Memory B cell (primary cell): Measurements from ENCODE around the gene EHBP1.
A peak's percentile ranks its signal among the peaks of the same experiment; 100 is the strongest.

Source experiments
- ATAC-seq: fragments of 150-1000 bp; cut with Tn5 transposase; 2 replicates; pipeline ENCODE4 v1.10.0; 2021; ENCODE audit warnings: low read depth, mild to moderate bottlenecking, moderate library complexity
- DNase-seq, 2 donors: peaks; one replicate each; pipeline ENCODE4 v3.0.0; 2022; ENCODE audit warnings: low spot score in 2 of 2
- H3K27ac Mint-ChIP-seq: one replicate; pipeline ENCODE4 v1.8.0; 2022; ENCODE audit warnings: mild to moderate bottlenecking, moderate library complexity, mixed read lengths
- H3K27me3 Mint-ChIP-seq: one replicate; pipeline ENCODE4 v1.8.0; 2022; ENCODE audit warnings: mixed read lengths
- H3K36me3 Mint-ChIP-seq: one replicate; pipeline ENCODE4 v1.8.0; 2022; ENCODE audit warnings: mild to moderate bottlenecking, mixed read lengths
- H3K4me1 Mint-ChIP-seq: one replicate; pipeline ENCODE4 v1.8.0; 2022; ENCODE audit warnings: mixed read lengths
- H3K4me3 Mint-ChIP-seq: one replicate; pipeline ENCODE4 v1.8.0; 2022; ENCODE audit warnings: mild to moderate bottlenecking, moderate library complexity, mixed read lengths
- H3K9me3 Mint-ChIP-seq: one replicate; pipeline ENCODE4 v1.8.0; 2022; ENCODE audit warnings: mixed read lengths

Gene EHBP1

DNA sequence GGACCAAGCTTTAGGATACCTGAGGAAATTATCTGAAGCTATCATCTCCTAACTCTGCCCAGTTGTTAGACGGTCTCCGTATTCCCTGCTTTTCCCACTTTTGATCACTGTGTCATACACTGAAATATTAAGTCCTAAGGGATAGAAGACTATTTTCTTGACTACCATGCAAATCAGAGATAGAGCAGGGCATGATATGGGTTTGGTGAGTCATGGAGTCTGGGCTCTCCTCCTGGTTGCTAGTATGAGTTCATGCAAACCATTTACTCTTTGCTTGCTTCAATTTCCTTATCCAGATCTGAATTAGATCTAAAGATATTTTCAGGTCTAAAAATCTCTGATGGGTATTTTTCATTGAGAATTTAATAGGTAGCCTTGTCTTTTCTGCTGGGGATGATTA, 55.0 kb downstream of the EHBP1 start:
- H3K27me3 Mint-ChIP-seq: no peaks in the 10 kb centered on the region

DNA sequence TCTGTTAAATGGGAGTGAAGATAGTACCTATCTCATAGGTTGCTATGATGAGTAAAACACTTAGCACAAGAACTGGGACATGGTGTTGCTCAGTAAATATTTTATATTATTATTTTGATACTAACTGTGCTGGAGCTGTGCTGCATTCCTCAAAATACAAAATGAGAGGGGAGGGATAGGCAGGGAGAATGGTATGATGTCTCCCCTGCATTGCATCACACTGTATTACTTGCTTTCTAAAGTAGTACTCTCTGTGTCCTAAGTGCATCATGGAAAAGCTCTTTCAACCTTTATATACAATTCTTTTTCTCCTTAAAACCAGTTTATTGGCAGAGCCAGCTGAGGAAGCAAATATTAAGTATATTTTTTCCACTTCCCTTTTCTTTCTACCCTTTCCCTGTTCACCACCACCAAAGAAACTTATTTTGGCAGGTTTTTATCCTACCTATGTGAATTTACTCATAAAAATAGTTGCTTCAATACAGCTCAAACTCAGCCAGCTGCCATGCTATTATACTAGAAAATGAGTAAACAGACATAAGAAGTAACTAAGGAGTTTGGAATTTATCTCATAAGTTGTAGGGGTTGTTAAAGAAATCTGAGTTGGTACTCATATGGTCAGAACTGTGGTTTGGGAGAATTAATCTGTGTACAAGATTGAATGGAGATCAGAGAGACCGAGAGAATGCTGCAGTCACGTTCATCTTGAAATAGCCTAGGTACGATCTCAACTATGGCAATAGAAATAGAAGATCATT, 60.3 kb downstream of the EHBP1 start:
- Mint-ChIP-seq H3K36me3 (peaks cover 22% of the 10 kb centered on the region), H3K4me3 (no peak overlapping the region), H3K9me3 (no peaks in the 10 kb centered on the region), H3K27ac (no peak overlapping the region), H3K4me1 (no peaks in the 10 kb centered on the region), H3K27me3 (no peaks in the 10 kb centered on the region)
- ATAC-seq: no peak
- no peak for DNase-seq

More for the DNA sequence above, 55.0 kb downstream of the EHBP1 start:
- DNase-seq (no peak), ATAC-seq (no peak)
- H3K4me1 Mint-ChIP-seq: no peaks in the 10 kb centered on the region
- H3K36me3 Mint-ChIP-seq: no peaks in the 10 kb centered on the region
- H3K27ac Mint-ChIP-seq: no peak overlapping the region
- no peaks in the 10 kb centered on the region for H3K9me3 Mint-ChIP-seq
- H3K4me3 Mint-ChIP-seq: no peak overlapping the region

- Mint-ChIP-seq H3K27me3 (no peaks in the 10 kb centered on the region), H3K36me3 (peaks cover 22% of the 10 kb centered on the region), H3K9me3 (no peaks in the 10 kb centered on the region), H3K4me3 (no peak overlapping the region), H3K4me1 (peaks cover 5% of the 10 kb centered on the region), H3K27ac (no peak overlapping the region)
- ATAC-seq (no peak), DNase-seq (no peak)
These were observed 63.1 kb downstream of the EHBP1 start for GRCh38 chr2:62768615-62769014.

DNA sequence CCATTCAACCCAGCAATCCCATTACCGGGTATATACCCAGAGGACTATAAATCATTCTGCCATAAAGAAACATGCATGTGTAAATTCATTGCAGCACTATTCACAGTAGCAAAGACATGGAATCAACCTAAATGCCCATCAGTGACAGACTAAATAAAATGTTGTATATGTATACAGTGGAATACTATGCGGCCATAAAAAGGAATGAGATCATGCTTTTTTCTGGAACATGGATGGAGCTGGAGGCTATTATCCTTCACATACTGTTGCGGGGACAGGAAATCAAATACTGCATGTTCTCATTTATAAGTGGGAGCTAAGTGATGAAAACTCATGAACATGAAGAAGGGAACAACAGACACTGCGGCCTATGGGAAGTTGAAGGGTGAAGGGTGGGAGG, 65.1 kb downstream of the EHBP1 start:
- Mint-ChIP-seq H3K4me3 (no peak overlapping the region), H3K4me1 (peaks cover 5% of the 10 kb centered on the region), H3K27me3 (no peaks in the 10 kb centered on the region), H3K36me3 (peaks cover 22% of the 10 kb centered on the region), H3K9me3 (no peaks in the 10 kb centered on the region), H3K27ac (no peak overlapping the region)
- ATAC-seq (no peak), DNase-seq (no peak)

- H3K27me3 Mint-ChIP-seq: no peaks in the 10 kb centered on the region
- peaks cover 11% of the 10 kb centered on the region for H3K36me3 Mint-ChIP-seq
- DNase-seq: peak in 1 of 2 donors; percentile 30
- no peak overlapping the region for H3K27ac Mint-ChIP-seq
- no peak for ATAC-seq
- no peaks in the 10 kb centered on the region for H3K9me3 Mint-ChIP-seq
- H3K4me1 Mint-ChIP-seq: peaks cover 5% of the 10 kb centered on the region
- no peak overlapping the region for H3K4me3 Mint-ChIP-seq
These were observed 69.2 kb downstream of the EHBP1 start for GRCh38 chr2:62774555-62775366.

- H3K27ac Mint-ChIP-seq: no peak overlapping the region
- ATAC-seq: no peak
- no peaks in the 10 kb centered on the region for H3K27me3 Mint-ChIP-seq
- H3K9me3 Mint-ChIP-seq: no peaks in the 10 kb centered on the region
- DNase-seq: no peak
- H3K4me1 Mint-ChIP-seq: peaks cover 5% of the 10 kb centered on the region
- no peak overlapping the region for H3K4me3 Mint-ChIP-seq
- H3K36me3 Mint-ChIP-seq: peaks cover 6% of the 10 kb centered on the region
These were observed 69.8 kb downstream of the EHBP1 start for GRCh38 chr2:62775367-62775668.

- Mint-ChIP-seq H3K27ac (no peak overlapping the region), H3K4me3 (no peak overlapping the region), H3K9me3 (peaks cover 4% of the 10 kb centered on the region), H3K36me3 (peaks cover 12% of the 10 kb centered on the region), H3K4me1 (peaks cover 2% of the 10 kb centered on the region), H3K27me3 (no peaks in the 10 kb centered on the region)
- DNase-seq: no peak
- no peak for ATAC-seq
These were observed 78.2 kb downstream of the EHBP1 start for GRCh38 chr2:62783679-62784078.

- Mint-ChIP-seq H3K36me3 (peaks cover 12% of the 10 kb centered on the region), H3K4me1 (peaks cover 2% of the 10 kb centered on the region), H3K4me3 (no peak overlapping the region), H3K27me3 (no peaks in the 10 kb centered on the region), H3K27ac (no peak overlapping the region), H3K9me3 (peaks cover 4% of the 10 kb centered on the region)
- DNase-seq (no peak), ATAC-seq (no peak)
These were observed 78.8 kb downstream of the EHBP1 start for GRCh38 chr2:62784341-62784740.

GRCh38 chr2:62785216-62785615, 79.7 kb downstream of the EHBP1 start:
- ATAC-seq (no peak), DNase-seq (no peak)
- Mint-ChIP-seq H3K27ac (no peak overlapping the region), H3K4me3 (no peak overlapping the region), H3K4me1 (peaks cover 2% of the 10 kb centered on the region), H3K27me3 (no peaks in the 10 kb centered on the region), H3K9me3 (peaks cover 4% of the 10 kb centered on the region), H3K36me3 (peaks cover 11% of the 10 kb centered on the region)

GRCh38 chr2:62785810-62786597, 80.5 kb downstream of the EHBP1 start:
- Mint-ChIP-seq H3K36me3 (peaks cover 11% of the 10 kb centered on the region), H3K9me3 (peaks cover 4% of the 10 kb centered on the region), H3K4me1 (peaks cover 2% of the 10 kb centered on the region), H3K4me3 (no peak overlapping the region), H3K27ac (no peak overlapping the region), H3K27me3 (no peaks in the 10 kb centered on the region)
- DNase-seq (no peak), ATAC-seq (no peak)

GRCh38 chr2:62787386-62787785, 81.9 kb downstream of the EHBP1 start:
- H3K27ac Mint-ChIP-seq: no peak overlapping the region
- H3K36me3 Mint-ChIP-seq: peaks cover 11% of the 10 kb centered on the region
- peaks cover 2% of the 10 kb centered on the region for H3K4me1 Mint-ChIP-seq
- DNase-seq (no peak), ATAC-seq (no peak)
- H3K9me3 Mint-ChIP-seq: peaks cover 4% of the 10 kb centered on the region
- H3K27me3 Mint-ChIP-seq: no peaks in the 10 kb centered on the region
- no peak overlapping the region for H3K4me3 Mint-ChIP-seq

DNA sequence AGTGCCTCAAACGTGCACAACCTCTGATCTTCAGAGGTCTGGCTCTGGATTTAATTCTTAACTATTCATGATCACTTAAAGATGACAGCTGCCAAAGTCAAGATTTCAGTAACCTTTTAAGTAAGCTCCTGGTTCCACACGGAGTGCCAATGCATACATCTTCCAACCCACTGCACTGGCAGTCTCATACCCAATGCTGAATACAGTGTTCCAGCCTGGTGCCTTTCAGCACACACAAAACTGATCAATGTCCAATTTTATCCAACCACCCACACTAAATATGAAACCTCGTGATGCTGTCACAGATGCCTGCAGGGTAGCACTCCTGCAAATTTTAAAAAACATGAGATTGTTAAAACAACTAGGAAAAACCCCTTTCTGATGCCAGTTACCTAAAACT, 84.0 kb downstream of the EHBP1 start:
- ATAC-seq: no peak
- Mint-ChIP-seq H3K27me3 (no peaks in the 10 kb centered on the region), H3K36me3 (no peaks in the 10 kb centered on the region), H3K4me3 (no peak overlapping the region), H3K4me1 (no peaks in the 10 kb centered on the region), H3K27ac (no peak overlapping the region), H3K9me3 (no peaks in the 10 kb centered on the region)
- DNase-seq: no peak

GRCh38 chr2:62789918-62790317, 84.4 kb downstream of the EHBP1 start:
- Mint-ChIP-seq H3K36me3 (no peaks in the 10 kb centered on the region), H3K27ac (no peak overlapping the region)
- no peak for ATAC-seq

GRCh38 chr2:62792408-62792807, 86.9 kb downstream of the EHBP1 start:
- Mint-ChIP-seq H3K4me3 (no peak overlapping the region), H3K27ac (no peak overlapping the region), H3K4me1 (no peaks in the 10 kb centered on the region), H3K36me3 (no peaks in the 10 kb centered on the region), H3K9me3 (no peaks in the 10 kb centered on the region), H3K27me3 (no peaks in the 10 kb centered on the region)
- DNase-seq (no peak), ATAC-seq (no peak)

More at GRCh38 chr2:62789918-62790317, 84.4 kb downstream of the EHBP1 start:
- no peak for DNase-seq
- Mint-ChIP-seq H3K27me3 (no peaks in the 10 kb centered on the region), H3K9me3 (no peaks in the 10 kb centered on the region), H3K4me1 (no peaks in the 10 kb centered on the region), H3K4me3 (no peak overlapping the region)
